ENCODE results near the gene FBXO11.

DNA sequence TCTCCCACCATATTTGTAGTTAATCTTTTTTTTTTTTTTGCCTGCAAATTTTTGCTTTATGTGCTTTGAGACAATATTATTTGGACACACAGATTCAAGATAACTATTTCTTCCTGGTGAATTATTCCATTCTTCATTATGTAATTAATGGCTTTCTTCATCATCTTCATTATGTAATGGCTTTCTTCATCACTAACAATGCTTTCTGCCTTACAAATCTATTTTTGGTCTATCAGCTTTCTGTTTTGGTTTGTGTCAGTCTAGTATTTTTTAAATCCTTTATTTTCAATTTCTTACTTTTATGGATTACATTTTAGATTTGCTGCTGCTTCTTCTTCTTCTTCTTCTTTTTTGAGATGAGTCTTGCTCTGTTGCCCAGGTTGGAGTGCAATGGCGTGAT, 62.9 kb downstream of the FBXO11 start:
- TF ChIP-seq TAF1 (IDR thresholded peaks at IDR 0.05; ENCODE audit: low read depth, low read length) (no peak), POLR2A (IDR thresholded peaks at IDR 0.05; ENCODE audit: low read depth, low read length) (no peak), POLR2AphosphoS5 (IDR thresholded peaks at IDR 0.05; ENCODE audit: low read depth, low read length) (no peak)

All from GM12891 (cell line).